HepG2 (cell line): ENCODE data around the gene CLIC1. TPM values are rescaled to one million over a fixed set of nuclear protein-coding genes. Genes with fewer than 3 reads are reported as not detected.

Source experiments
- ATAC-seq: fragments of 200-7000 bp; cut with Tn5 transposase; 3 replicates; pipeline ENCODE4 v1.9.1; 2020; ENCODE audit warnings: mild to moderate bottlenecking, moderate library complexity
- BruUV-seq: library from RNA; stranded (reverse); fragments of 400-500 nt; replicated peaks from 2 replicates; lab custom pipeline; 2021; lab: Mats Ljungman, UMichigan
- CTCF ChIA-PET: fragments of 300-600 bp; formaldehyde crosslinking; extraction: SDS; loops from one replicate; lab custom pipeline; 2021; ENCODE audit warnings: low total read pairs, inconsistent platforms, low intra/inter-chr PET ratio; lab: Yijun Ruan, JAX
- POLR2A ChIA-PET: fragments of 350-600 bp; sonication (Branson Sonifier 250); formaldehyde crosslinking; loops from one replicate; lab custom pipeline; 2020; ENCODE audit warnings: antibody characterized with exemption, inconsistent platforms; lab: Yijun Ruan, JAX
- DNase-seq: peaks from one replicate; pipeline ENCODE4 v3.0.0-alpha.2; 2015; ENCODE audit warnings: low spot score
- FAIRE-seq: peaks from 3 replicates; lab custom pipeline; 2011; peaks lifted over from hg19 to GRCh38; lab: Jason Lieb, UNC
- H2AFZ ChIP-seq: one replicate; pipeline ENCODE4 v1.6.1; 2011; ENCODE audit warnings: low read length, inconsistent platforms
- H3K27ac ChIP-seq: fragments of 300-600 bp; 3 replicates; pipeline ENCODE4 v1.8.0; 2011; ENCODE audit warnings: mixed run types, mild to moderate bottlenecking, mixed read lengths, low read length, inconsistent platforms; ENCODE audit not compliant: insufficient read depth; ENCODE audit errors: extremely low read length
- H3K27me3 ChIP-seq, 2 experiments: fragments of 200-600 bp in 1 of 2; 2 replicates in 1 of 2; 3 replicates in 1 of 2; pipeline versions ENCODE4 v1.6.0 to v1.8.0; 2011; ENCODE audit warnings: low read length in 2 of 2, mild to moderate bottlenecking in 2 of 2, moderate library complexity in 2 of 2, inconsistent platforms in 1 of 2; ENCODE audit not compliant: insufficient read depth in 2 of 2, control insufficient read depth in 1 of 2
- H3K36me3 ChIP-seq, 2 experiments: fragments of 200-600 bp in 1 of 2; replicated peaks in 1 of 2; 2 replicates in 1 of 2; 3 replicates in 1 of 2; pipeline versions ENCODE4 v1.5.1 to v1.8.0; 2011; ENCODE audit warnings: low read length in 2 of 2, inconsistent platforms in 1 of 2; ENCODE audit not compliant: insufficient read depth in 2 of 2, control insufficient read depth in 1 of 2
- H3K4me1 ChIP-seq: 2 replicates; pipeline ENCODE4 v1.5.1; 2012; ENCODE audit warnings: low read length, inconsistent platforms; ENCODE audit not compliant: insufficient read depth
- H3K4me2 ChIP-seq: 2 replicates; pipeline ENCODE4 v1.6.0; 2011; ENCODE audit warnings: low read depth, low read length, inconsistent platforms
- H3K4me3 ChIP-seq, 3 experiments: fragments of 200-600 bp in 1 of 3; sonication (generic), shearing (Covaris generic) in 1 of 3; replicated peaks in 1 of 3; 2 replicates each; pipeline ENCODE4 v1.5.1; 2011 to 2016; ENCODE audit warnings: low read length in 3 of 3, inconsistent platforms in 2 of 3, low read depth in 2 of 3, mild to moderate bottlenecking in 2 of 3, control low read depth in 1 of 3, mixed read lengths in 1 of 3; ENCODE audit not compliant: insufficient read depth in 1 of 3
- H3K79me2 ChIP-seq: one replicate; pipeline ENCODE4 v1.6.1; 2011; ENCODE audit warnings: low read length, inconsistent platforms; ENCODE audit not compliant: insufficient read depth
- H3K9ac ChIP-seq: 2 replicates; pipeline ENCODE4 v1.6.0; 2011; ENCODE audit warnings: mild to moderate bottlenecking, low read depth, low read length, inconsistent platforms; ENCODE audit not compliant: insufficient read depth
- H3K9me3 ChIP-seq: 2 replicates; pipeline ENCODE4 v1.5.1; 2012; ENCODE audit warnings: mild to moderate bottlenecking, low read length
- H4K20me1 ChIP-seq: 2 replicates; pipeline ENCODE4 v1.6.0; 2011; ENCODE audit warnings: inconsistent platforms, mild to moderate bottlenecking, low read length, moderate library complexity; ENCODE audit not compliant: insufficient read depth
- AGO2 ChIP-seq: fragments of 200-400 bp; formaldehyde crosslinking; optimal IDR thresholded peaks from 2 replicates; pipeline ENCODE3; 2017; ENCODE audit warnings: mild to moderate bottlenecking, low read depth, low read length, moderate library complexity
- DNMT1 ChIP-seq: sonication (generic); formaldehyde crosslinking; IDR thresholded peaks from 2 replicates; pipeline ENCODE4 v1.5.1; 2020; ENCODE audit warnings: mild to moderate bottlenecking, missing genetic modification reagents
- MXD1 ChIP-seq: sonication (generic); formaldehyde crosslinking; IDR thresholded peaks from 2 replicates; pipeline ENCODE4 v1.4.0; 2020; ENCODE audit warnings: mild to moderate bottlenecking, missing genetic modification reagents
- NFE2L1 ChIP-seq: sonication (generic); formaldehyde crosslinking; IDR thresholded peaks from 2 replicates; pipeline ENCODE4 v1.4.0; 2020; ENCODE audit warnings: missing genetic modification reagents, mild to moderate bottlenecking, borderline replicate concordance
- NRL ChIP-seq: sonication (generic); formaldehyde crosslinking; IDR thresholded peaks from 2 replicates; pipeline ENCODE4 v1.5.0; 2020; ENCODE audit warnings: missing genetic modification reagents, mild to moderate bottlenecking, moderate library complexity, borderline replicate concordance
- RXRA ChIP-seq: sonication (generic); formaldehyde crosslinking; IDR thresholded peaks from 2 replicates; pipeline ENCODE4 v1.5.1; 2020; ENCODE audit warnings: missing genetic modification reagents
- SNAI1 ChIP-seq: sonication (generic); formaldehyde crosslinking; IDR thresholded peaks from 2 replicates; pipeline ENCODE4 v1.5.0; 2020; ENCODE audit warnings: mild to moderate bottlenecking, missing genetic modification reagents, borderline replicate concordance
- SRSF4 ChIP-seq: fragments of 200-400 bp; formaldehyde crosslinking; IDR thresholded peaks from one replicate; pipeline ENCODE4 v1.6.1; 2018; ENCODE audit warnings: mild to moderate bottlenecking, low read depth, low read length, moderate library complexity; ENCODE audit not compliant: poor library complexity, severe bottlenecking
- ZFP36L1 ChIP-seq: sonication (generic); formaldehyde crosslinking; IDR thresholded peaks from 2 replicates; pipeline ENCODE4 v1.8.0; 2022; ENCODE audit warnings: mild to moderate bottlenecking, missing genetic modification reagents, moderate library complexity
- ZNF230 ChIP-seq: sonication (generic); formaldehyde crosslinking; IDR thresholded peaks from 2 replicates; pipeline ENCODE4 v1.4.0; 2020; ENCODE audit warnings: mild to moderate bottlenecking, missing genetic modification reagents
- ZNF343 ChIP-seq: sonication (generic); formaldehyde crosslinking; IDR thresholded peaks from 2 replicates; pipeline ENCODE4 v1.4.0; 2020; ENCODE audit warnings: mild to moderate bottlenecking, missing genetic modification reagents
- ZNF446 ChIP-seq: sonication (generic); formaldehyde crosslinking; IDR thresholded peaks from 2 replicates; pipeline ENCODE4 v1.5.0; 2020; ENCODE audit warnings: mild to moderate bottlenecking, missing genetic modification reagents
- ZNF761 ChIP-seq: sonication (generic); formaldehyde crosslinking; conservative IDR thresholded peaks from 2 replicates; pipeline ENCODE4 v1.4.0; 2020; ENCODE audit warnings: mild to moderate bottlenecking, missing genetic modification reagents
- WGBS: methylation state at CpG from one replicate; pipeline ENCODE4 v1.1.6; 2017; ENCODE audit warnings: low lambda C conversion rate; 5-methylcytosine and 5-hydroxymethylcytosine counted together
- in situ Hi-C: cut with HindIII; loops from 2 replicates; pipeline ENCODE4 v1.10.0; 2017; ENCODE audit warnings: low pct_unique_long_range_greater_than_20kb; ENCODE audit not compliant: extremely low pct_ligation_motif_present
- intact Hi-C: fragments of 100-400 bp; cut with micrococcal nuclease; formaldehyde crosslinking; loops from one replicate; pipeline ENCODE4 v1.10.0; 2022; ENCODE audit not compliant: unreplicated experiment
- polyA plus RNA-seq, 8 experiments: library from polyadenylated mRNA; depleted of rRNA in 3 of 8; stranded (reverse) in 7 of 8; unstranded in 1 of 8; fragments of >200 nt; fragmentation: Illumina TruSeq in 4 of 8; extraction: Trizol in 4 of 8; gene quantifications; 2 replicates each; pipeline versions ENCODE4 v1.2.1 to v1.2.3, GENCODE V29; 2011 to 2016; ENCODE audit warnings: low read depth in 4 of 8, missing spikeins in 1 of 8, mixed read lengths in 1 of 8; ENCODE audit not compliant: insufficient read depth in 1 of 8
- total RNA-seq, 5 experiments: library from RNA; depleted of rRNA; stranded (reverse); fragments of >200 nt; fragmentation: Illumina TruSeq; extraction: Trizol; gene quantifications; 2 replicates each; pipeline ENCODE4 v1.2.3, GENCODE V29; 2016; ENCODE audit warnings: low read depth in 1 of 5
- TF ChIP-seq, protein P1 (sequence below): sonication (generic); formaldehyde crosslinking; IDR thresholded peaks from 2 replicates; pipeline ENCODE4 v1.5.0; 2020; ENCODE audit warnings: missing genetic modification reagents, mild to moderate bottlenecking, borderline replicate concordance
- TF ChIP-seq, protein P2 (sequence below): IDR thresholded peaks from 2 replicates; pipeline ENCODE4 v1.6.1; 2012; ENCODE audit warnings: low read length, improper control_type of control experiment

Gene CLIC1
- total and polyA plus RNA-seq, 2 of the 13 experiments (the other 11 are each of a cell fraction or from before 2014, with no cell fraction given), result 602 to 891 TPM

- no peak for FAIRE-seq
- Histone ChIP-seq H2AFZ (no peak overlapping the region), H3K27me3 (no peaks in the 10 kb centered on the region; a peak in 1 of 5 replicates), H3K4me3 (peak overlapping the region; percentile 60 to 79 (median 72)), H4K20me1 (peaks cover 33% of the 10 kb centered on the region; the same call in 1 of the 2 replicates), H3K9ac (peak overlapping the region; percentile 65), H3K36me3 (peaks cover 24 to 42% of the 10 kb centered on the region in 2 experiments), H3K27ac (peak overlapping the region; percentile 72), H3K4me2 (peak overlapping the region; percentile 86), H3K9me3 (no peaks in the 10 kb centered on the region), H3K79me2 (peaks cover 21% of the 10 kb centered on the region), H3K4me1 (peaks cover 57% of the 10 kb centered on the region)
- in situ Hi-C loops, result loop anchor here (5.0 kb wide), 1 partner anchor 37 kb away; no protein-coding TSS in a partner anchor
- peak; percentile 36 for DNase-seq
- WGBS, result 72% methylated on average over 22 of the region's 46 CpGs
- POLR2A ChIA-PET, result interaction anchor here (0.6 to 11.3 kb wide), 31 partner anchors 9 to 222 kb away, joined by 3 to 279 read pairs (median 5); partner anchors contain the start of genes ABHD16A, BAG6, C6orf47 and CLIC1
- intact Hi-C loops, result loop anchor here (1.0 kb wide), 2 partner anchors 7 to 39 kb away; no protein-coding TSS in a partner anchor
- BruUV-seq, result no TSS peak
- peak; percentile 20 for ATAC-seq
- CTCF ChIA-PET, result interaction anchor here (0.8 to 4.2 kb wide), 5 partner anchors 9 to 100 kb away, joined by 4 to 74 read pairs (median 4); partner anchors contain the start of gene MSH5
- TF ChIP-seq RXRA (CRISPR knock-in tag) (no peak), ZNF343 (CRISPR knock-in tag) (peak; percentile 9; the same call in 1 of the 2 replicates), AGO2 (peak; percentile 100), DNMT1 (CRISPR knock-in tag) (no peak; the same call in 1 of the 2 replicates), MXD1 (peak; percentile 25; the same call in 1 of the 2 replicates), SNAI1 (no peak; the same call in 1 of the 2 replicates), ZNF230 (CRISPR knock-in tag) (0 out of 2 replicates have a peak, but pooled peaks have one; percentile 50), SRSF4 (peak; percentile 98), NRL (CRISPR knock-in tag) (0 out of 2 replicates have a peak, but pooled peaks have one; percentile 33), ZNF446 (CRISPR knock-in tag) (0 out of 2 replicates have a peak, but pooled peaks have one; percentile 74), NFE2L1 (CRISPR knock-in tag) (peak; percentile 73; the same call in 1 of the 2 replicates), ZFP36L1 (no peak), ZNF761 (CRISPR knock-in tag) (0 out of 2 replicates have a peak, but pooled peaks have one; percentile 12)
- TF ChIP-seq, protein P1, sequence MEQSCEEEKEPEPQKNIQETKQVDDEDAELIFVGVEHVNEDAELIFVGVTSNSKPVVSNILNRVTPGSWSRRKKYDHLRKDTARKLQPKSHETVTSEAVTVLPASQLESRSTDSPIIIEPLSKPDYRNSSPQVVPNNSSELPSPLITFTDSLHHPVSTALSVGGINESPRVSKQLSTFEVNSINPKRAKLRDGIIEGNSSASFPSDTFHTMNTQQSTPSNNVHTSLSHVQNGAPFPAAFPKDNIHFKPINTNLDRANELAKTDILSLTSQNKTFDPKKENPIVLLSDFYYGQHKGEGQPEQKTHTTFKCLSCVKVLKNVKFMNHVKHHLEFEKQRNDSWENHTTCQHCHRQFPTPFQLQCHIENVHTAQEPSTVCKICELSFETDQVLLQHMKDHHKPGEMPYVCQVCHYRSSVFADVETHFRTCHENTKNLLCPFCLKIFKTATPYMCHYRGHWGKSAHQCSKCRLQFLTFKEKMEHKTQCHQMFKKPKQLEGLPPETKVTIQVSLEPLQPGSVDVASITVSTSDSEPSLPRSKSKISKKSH (CRISPR knock-in tag), result peak; percentile 24; the same call in 1 of the 2 replicates
- TF ChIP-seq, protein P2, sequence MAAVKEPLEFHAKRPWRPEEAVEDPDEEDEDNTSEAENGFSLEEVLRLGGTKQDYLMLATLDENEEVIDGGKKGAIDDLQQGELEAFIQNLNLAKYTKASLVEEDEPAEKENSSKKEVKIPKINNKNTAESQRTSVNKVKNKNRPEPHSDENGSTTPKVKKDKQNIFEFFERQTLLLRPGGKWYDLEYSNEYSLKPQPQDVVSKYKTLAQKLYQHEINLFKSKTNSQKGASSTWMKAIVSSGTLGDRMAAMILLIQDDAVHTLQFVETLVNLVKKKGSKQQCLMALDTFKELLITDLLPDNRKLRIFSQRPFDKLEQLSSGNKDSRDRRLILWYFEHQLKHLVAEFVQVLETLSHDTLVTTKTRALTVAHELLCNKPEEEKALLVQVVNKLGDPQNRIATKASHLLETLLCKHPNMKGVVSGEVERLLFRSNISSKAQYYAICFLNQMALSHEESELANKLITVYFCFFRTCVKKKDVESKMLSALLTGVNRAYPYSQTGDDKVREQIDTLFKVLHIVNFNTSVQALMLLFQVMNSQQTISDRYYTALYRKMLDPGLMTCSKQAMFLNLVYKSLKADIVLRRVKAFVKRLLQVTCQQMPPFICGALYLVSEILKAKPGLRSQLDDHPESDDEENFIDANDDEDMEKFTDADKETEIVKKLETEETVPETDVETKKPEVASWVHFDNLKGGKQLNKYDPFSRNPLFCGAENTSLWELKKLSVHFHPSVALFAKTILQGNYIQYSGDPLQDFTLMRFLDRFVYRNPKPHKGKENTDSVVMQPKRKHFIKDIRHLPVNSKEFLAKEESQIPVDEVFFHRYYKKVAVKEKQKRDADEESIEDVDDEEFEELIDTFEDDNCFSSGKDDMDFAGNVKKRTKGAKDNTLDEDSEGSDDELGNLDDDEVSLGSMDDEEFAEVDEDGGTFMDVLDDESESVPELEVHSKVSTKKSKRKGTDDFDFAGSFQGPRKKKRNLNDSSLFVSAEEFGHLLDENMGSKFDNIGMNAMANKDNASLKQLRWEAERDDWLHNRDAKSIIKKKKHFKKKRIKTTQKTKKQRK, result no peak
These were observed 6.2 kb downstream of the CLIC1 start for GRCh38 chr6:31729979-31730630.
